H4 (cell line): ENCODE data around the gene ERC2. TPM values are rescaled to one million over a fixed set of nuclear protein-coding genes. Genes with fewer than 3 reads are reported as not detected.

Experiments used
- DNase-seq: peaks from one replicate; pipeline ENCODE4 v3.0.0-alpha.2; 2015; ENCODE audit warnings: low spot score
- total RNA-seq: library from RNA; depleted of rRNA; stranded (reverse); fragments of >200 nt; shearing (Covaris generic); gene quantifications from 2 replicates; pipeline ENCODE4 v1.2.3, GENCODE V29; 2014

Gene ERC2
- total RNA-seq, 1 experiment from 2014 or later: 1.6 TPM

- no peak for DNase-seq
Observed at GRCh38 chr3:56424885-56425284, 43.4 kb downstream of the ERC2 start.

- DNase-seq: no peak
Observed at GRCh38 chr3:56424336-56424735, 43.9 kb downstream of the ERC2 start.

- DNase-seq: no peak
Observed at GRCh38 chr3:56423661-56424099, 44.6 kb downstream of the ERC2 start.

- no peak for DNase-seq
Observed at GRCh38 chr3:56422316-56422715, 46.0 kb downstream of the ERC2 start.

- no peak for DNase-seq
Observed at GRCh38 chr3:56421205-56421604, 47.1 kb downstream of the ERC2 start.

- DNase-seq: peak; percentile 3
Observed at GRCh38 chr3:56415652-56416051, 52.6 kb downstream of the ERC2 start.

GRCh38 chr3:56413911-56414310 is 54.4 kb downstream of the ERC2 start:
- DNase-seq: no peak

GRCh38 chr3:56411166-56411565 is 57.1 kb downstream of the ERC2 start:
- DNase-seq: no peak

- DNase-seq: no peak
Observed at GRCh38 chr3:56410576-56410975, 57.7 kb downstream of the ERC2 start.

- DNase-seq: no peak
Observed at GRCh38 chr3:56409790-56410189, 58.5 kb downstream of the ERC2 start.

GRCh38 chr3:56408761-56409196 is 59.5 kb downstream of the ERC2 start:
- DNase-seq: no peak

GRCh38 chr3:56406826-56407515 is 61.3 kb downstream of the ERC2 start:
- no peak for DNase-seq

GRCh38 chr3:56404884-56405283 is 63.4 kb downstream of the ERC2 start:
- no peak for DNase-seq

- no peak for DNase-seq
Observed at GRCh38 chr3:56398659-56399058, 69.6 kb downstream of the ERC2 start.

- DNase-seq: no peak
Observed at GRCh38 chr3:56397798-56398197, 70.5 kb downstream of the ERC2 start.

GRCh38 chr3:56389183-56389830 is 79.0 kb downstream of the ERC2 start:
- DNase-seq: no peak

GRCh38 chr3:56383092-56383491 is 85.2 kb downstream of the ERC2 start:
- no peak for DNase-seq

GRCh38 chr3:56379723-56380287 is 88.5 kb downstream of the ERC2 start:
- DNase-seq: no peak

- DNase-seq: no peak
Observed at GRCh38 chr3:56375654-56376053, 92.6 kb downstream of the ERC2 start.

- no peak for DNase-seq
Observed at GRCh38 chr3:56373386-56373785, 94.9 kb downstream of the ERC2 start.

- DNase-seq: no peak
Observed at GRCh38 chr3:56370991-56371775, 97.1 kb downstream of the ERC2 start.

GRCh38 chr3:56369914-56370313 is 98.4 kb downstream of the ERC2 start:
- DNase-seq: no peak
